ENCODE data around the gene LGR5. TPM values are rescaled to one million over a fixed set of nuclear protein-coding genes. Genes with fewer than 3 reads are reported as not detected.
"Not testable (repeated sequence)": the region's sequence is repeated elsewhere in the genome, so short reads cannot be mapped to it uniquely, and the experiment has no call there.

The LGR5 gene
- total RNA-seq, 2 donors from 2014 or later = 1.8 to 7.4 TPM

GRCh38 chr12:71566655-71567054, 127.1 kb downstream of the LGR5 start:
- Histone ChIP-seq H3K9me3 (no peaks in the 10 kb centered on the region), H3K27ac (no peak overlapping the region), H3K27me3 (replicated peaks; ENCODE audit: insufficient read depth) (no peaks in the 10 kb centered on the region), H3K4me3 (no peak overlapping the region), H3K4me1 (ENCODE audit: control insufficient read depth in 1 of 2, low read depth in 2 of 2) (no peaks in the 10 kb centered on the region), H3K36me3 (no peaks in the 10 kb centered on the region)
- no peak for TF ChIP-seq CTCF (IDR thresholded peaks at IDR 0.05)
- DNase-seq (ENCODE audit: low spot score) (no peak), ATAC-seq (ENCODE audit: insufficient number of reproducible peaks, low FRiP score, low read depth) (no peak)

- no peaks in the 10 kb centered on the region for H3K4me1 ChIP-seq (ENCODE audit: control insufficient read depth in 1 of 2, low read depth in 2 of 2)
- no peaks in the 10 kb centered on the region for H3K9me3 ChIP-seq
- DNase-seq (ENCODE audit: low spot score) (no peak), ATAC-seq (ENCODE audit: insufficient number of reproducible peaks, low FRiP score, low read depth) (no peak)
- TF ChIP-seq CTCF (IDR thresholded peaks at IDR 0.05) = no peak
- no peak overlapping the region for H3K27ac ChIP-seq
- no peaks in the 10 kb centered on the region for H3K27me3 ChIP-seq (replicated peaks; ENCODE audit: insufficient read depth)
- no peaks in the 10 kb centered on the region for H3K36me3 ChIP-seq
- H3K4me3 ChIP-seq = no peak overlapping the region
Observed at GRCh38 chr12:71567537-71567936, 127.9 kb downstream of the LGR5 start.

- not testable (repeated sequence) for DNase-seq (ENCODE audit: low spot score); H3K4me1 ChIP-seq (ENCODE audit: control insufficient read depth in 1 of 2, low read depth in 2 of 2); H3K4me3 ChIP-seq; H3K27ac ChIP-seq; H3K9me3 ChIP-seq; H3K27me3 ChIP-seq (replicated peaks; ENCODE audit: insufficient read depth); H3K36me3 ChIP-seq; ATAC-seq (ENCODE audit: insufficient number of reproducible peaks, low FRiP score, low read depth)
Observed at GRCh38 chr12:71569885-71570284, 130.3 kb downstream of the LGR5 start.

GRCh38 chr12:71576496-71576895, 136.9 kb downstream of the LGR5 start:
- H3K9me3 ChIP-seq = no peaks in the 10 kb centered on the region
- H3K27me3 ChIP-seq (replicated peaks; ENCODE audit: insufficient read depth) = no peaks in the 10 kb centered on the region
- DNase-seq (ENCODE audit: low spot score) (no peak), ATAC-seq (ENCODE audit: insufficient number of reproducible peaks, low FRiP score, low read depth) (no peak)
- H3K36me3 ChIP-seq = no peaks in the 10 kb centered on the region
- no peaks in the 10 kb centered on the region for H3K4me1 ChIP-seq (ENCODE audit: control insufficient read depth in 1 of 2, low read depth in 2 of 2)
- no peak for TF ChIP-seq CTCF (IDR thresholded peaks at IDR 0.05)
- H3K4me3 ChIP-seq = no peak overlapping the region
- H3K27ac ChIP-seq = no peak overlapping the region

- no peak for DNase-seq (ENCODE audit: low spot score)
- Histone ChIP-seq H3K27ac (no peak overlapping the region), H3K9me3 (no peaks in the 10 kb centered on the region), H3K36me3 (no peaks in the 10 kb centered on the region), H3K4me3 (no peak overlapping the region), H3K27me3 (replicated peaks; ENCODE audit: insufficient read depth) (no peaks in the 10 kb centered on the region), H3K4me1 (ENCODE audit: control insufficient read depth in 1 of 2, low read depth in 2 of 2) (no peaks in the 10 kb centered on the region)
- TF ChIP-seq CTCF (IDR thresholded peaks at IDR 0.05) = no peak
- ATAC-seq (ENCODE audit: insufficient number of reproducible peaks, low FRiP score, low read depth) = no peak
Observed at GRCh38 chr12:71578694-71579258, 139.2 kb downstream of the LGR5 start.

- Histone ChIP-seq H3K36me3 (no peaks in the 10 kb centered on the region), H3K27ac (no peak overlapping the region), H3K4me3 (no peak overlapping the region), H3K9me3 (no peaks in the 10 kb centered on the region), H3K4me1 (ENCODE audit: control insufficient read depth in 1 of 2, low read depth in 2 of 2) (no peaks in the 10 kb centered on the region), H3K27me3 (replicated peaks; ENCODE audit: insufficient read depth) (no peaks in the 10 kb centered on the region)
- DNase-seq (ENCODE audit: low spot score) (no peak), ATAC-seq (ENCODE audit: insufficient number of reproducible peaks, low FRiP score, low read depth) (no peak)
- no peak for TF ChIP-seq CTCF (IDR thresholded peaks at IDR 0.05)
Observed at GRCh38 chr12:71581206-71581605, 141.6 kb downstream of the LGR5 start.

Measured in thoracic aorta (tissue), 2 donors.